Kidney (tissue), 14 donors: ENCODE measurements around the gene DYRK3. TPM values are rescaled to one million over a fixed set of nuclear protein-coding genes. Genes with fewer than 3 reads are reported as not detected.
A peak's percentile ranks its signal among the peaks of the same experiment; 100 is the strongest.
"Not testable (repeated sequence)": the region's sequence is repeated elsewhere in the genome, so short reads cannot be mapped to it uniquely, and the experiment has no call there.

Source experiments
- DNase-seq, 5 donors: peaks; one replicate each; pipeline ENCODE4 v3.0.0-alpha.2; 2013 to 2020
- FAIRE-seq: peaks from 2 replicates; lab custom pipeline; 2012; peaks lifted over from hg19 to GRCh38; lab: Jason Lieb, UNC
- H3K27ac ChIP-seq, 2 donors: one replicate each; pipeline ENCODE4 v1.7.0; 2013; ENCODE audit warnings: low read depth in 2 of 2, low read length in 2 of 2, inconsistent platforms in 1 of 2
- H3K27me3 ChIP-seq: one replicate; pipeline ENCODE4 v1.7.1; 2013; ENCODE audit warnings: low read length, inconsistent platforms; ENCODE audit not compliant: control insufficient read depth, insufficient read depth
- H3K36me3 ChIP-seq, 3 donors: one replicate each; pipeline versions ENCODE4 v1.7.0 to v1.7.1; 2013; ENCODE audit warnings: low read length in 3 of 3, control low read depth in 1 of 3, inconsistent platforms in 1 of 3; ENCODE audit not compliant: insufficient read depth in 3 of 3, control insufficient read depth in 2 of 3
- H3K4me1 ChIP-seq, 3 donors: one replicate each; pipeline versions ENCODE4 v1.7.0 to v1.7.1; 2013; ENCODE audit warnings: low read length in 3 of 3, inconsistent platforms in 1 of 3, low read depth in 1 of 3; ENCODE audit not compliant: control insufficient read depth in 2 of 3, insufficient read depth in 2 of 3
- H3K4me3 ChIP-seq, 3 donors: one replicate each; pipeline versions ENCODE4 v1.7.0 to v1.8.1; 2013; ENCODE audit warnings: low read length in 3 of 3, control low read depth in 1 of 3, inconsistent platforms in 1 of 3
- H3K9ac ChIP-seq, 3 donors: one replicate each; pipeline versions ENCODE4 v1.7.0 to v1.7.1; 2013; ENCODE audit warnings: low read length in 3 of 3, control low read depth in 1 of 3, inconsistent platforms in 1 of 3
- H3K9me3 ChIP-seq, 3 donors: one replicate each; pipeline versions ENCODE4 v1.7.0 to v1.7.1; 2013; ENCODE audit warnings: low read length in 3 of 3, control low read depth in 1 of 3, inconsistent platforms in 1 of 3; ENCODE audit not compliant: control insufficient read depth in 2 of 3, insufficient read depth in 1 of 3
- CTCF ChIP-seq: IDR thresholded peaks from 3 replicates; pipeline ENCODE4 v1.5.1; 2012; ENCODE audit warnings: mild to moderate bottlenecking, moderate library complexity, borderline replicate concordance; ENCODE audit not compliant: insufficient read depth; ENCODE audit errors: extremely low read depth
- intact Hi-C: fragments of 100-400 bp; cut with DNase I; formaldehyde crosslinking; loops from one replicate; pipeline ENCODE4 v1.11.1; 2022
- polyA plus RNA-seq: library from polyadenylated mRNA; stranded (reverse); fragments of 350-450 nt; fragmentation: Illumina TruSeq; extraction: RNeasy Lipid Tissue Mini Kit (QIAGEN cat#74804); gene quantifications from one replicate; pipeline ENCODE4 v1.2.3, GENCODE V29; 2014; ENCODE audit warnings: low read depth, low replicate concordance; ENCODE audit not compliant: insufficient read depth
- total RNA-seq: library from RNA; stranded (reverse); fragmentation: NEBNext Ultra II Directional; extraction: Animal tissue kit (Norgen Biotek cat#: 25700); gene quantifications from one replicate; pipeline ENCODE4 v1.2.1, GENCODE V29; 2021
- donor health status: control.
- donor health status: control.
- donor health status: control.
- donor health status: control.
- donor health status: control.
- donor health status: DM: yes; HTN: yes; CAD: no.
- donor health status: Normal renal cell carcinoma (clear cell type).

DYRK3 gene
- total and polyA plus RNA-seq, 2 donors from 2014 or later = 3.5 to 12.7 TPM

GRCh38 chr1:206609229-206609991 lies 25.9 kb upstream of the DYRK3 start:
- H3K4me1 ChIP-seq = peaks cover 2 to 9% (median 8%) of the 10 kb centered on the region in 3 donors
- TF ChIP-seq CTCF = no peak
- no peak overlapping the region for H3K27ac ChIP-seq
- no peaks in the 10 kb centered on the region for H3K9me3 ChIP-seq
- no peak for DNase-seq
- no peaks in the 10 kb centered on the region for H3K27me3 ChIP-seq
- no peak for FAIRE-seq
- H3K9ac ChIP-seq = no peak overlapping the region
- intact Hi-C loops = no loop called here
- H3K36me3 ChIP-seq = peaks cover 2 to 17% (median 12%) of the 10 kb centered on the region in 3 donors
- H3K4me3 ChIP-seq = no peak overlapping the region

GRCh38 chr1:206612129-206612876 lies 23.0 kb upstream of the DYRK3 start, which contains the start of gene EIF2D:
Gene EIF2D (minus strand): TSS chr1:206612465. CDS start chr1:206612342, 123 bp downstream.
- Histone ChIP-seq H3K27me3 (no peaks in the 10 kb centered on the region), H3K27ac (peak within 1 kb of the TSS; percentile 74 to 89), H3K36me3 (peaks cover 2 to 4% (median 3%) of the 10 kb centered on the region in 3 donors), H3K4me1 (peaks cover 2 to 9% (median 8%) of the 10 kb centered on the region in 3 donors), H3K4me3 (peak within 1 kb of the TSS; percentile 82 to 99 (median 89)), H3K9me3 (no peaks in the 10 kb centered on the region), H3K9ac (peak within 1 kb of the TSS; percentile 81 to 99 (median 83))
- peak; percentile 96 to 98 (median 98) for DNase-seq
- intact Hi-C loops = no loop called here
- peak; percentile 91 for TF ChIP-seq CTCF
- no peak for FAIRE-seq

GRCh38 chr1:206626396-206626795 lies 8.9 kb upstream of the DYRK3 start:
- H3K4me3 ChIP-seq, intact Hi-C loops, H3K9ac ChIP-seq, H3K4me1 ChIP-seq, H3K36me3 ChIP-seq, DNase-seq, H3K27me3 ChIP-seq, H3K9me3 ChIP-seq, H3K27ac ChIP-seq, FAIRE-seq: not testable (repeated sequence)

GRCh38 chr1:206628916-206629315 lies 6.4 kb upstream of the DYRK3 start:
- Histone ChIP-seq H3K27ac (no peak overlapping the region), H3K4me3 (no peak overlapping the region), H3K36me3 (no peaks in the 10 kb centered on the region), H3K9ac (no peak overlapping the region), H3K9me3 (no peaks in the 10 kb centered on the region), H3K4me1 (peaks cover 0 to 2% (median 0%) of the 10 kb centered on the region in 3 donors), H3K27me3 (no peaks in the 10 kb centered on the region)
- no peak for TF ChIP-seq CTCF
- intact Hi-C loops = no loop called here
- FAIRE-seq (no peak), DNase-seq (no peak)
